Natural killer cell (primary cell): ENCODE results near the gene TPI1. TPM values are rescaled to one million over a fixed set of nuclear protein-coding genes. Genes with fewer than 3 reads are reported as not detected.

Experiments
- ATAC-seq, 3 donors: fragments of 150-1000 bp in 2 of 3; fragments of 200-7000 bp in 1 of 3; cut with Tn5 transposase; 1 replicate in 1 of 3; 2 replicates in 2 of 3; pipeline ENCODE4 v1.10.0; 2021; ENCODE audit warnings: mild to moderate bottlenecking in 2 of 3, moderate library complexity in 2 of 3
- DNase-seq, 2 donors: peaks; one replicate each; pipeline versions ENCODE4 v3.0.0 to v3.0.0-alpha.2; 2013 to 2021; ENCODE audit warnings: mixed read lengths in 1 of 2
- H3K27ac ChIP-seq: one replicate; pipeline ENCODE4 v1.5.1; 2013; ENCODE audit warnings: mild to moderate bottlenecking, low read length
- H3K27me3 ChIP-seq: one replicate; pipeline ENCODE4 v1.6.1; 2013; ENCODE audit warnings: low read length; ENCODE audit not compliant: control insufficient read depth, insufficient read depth
- H3K36me3 ChIP-seq: one replicate; pipeline ENCODE4 v1.6.1; 2013; ENCODE audit warnings: low read length; ENCODE audit not compliant: control insufficient read depth, insufficient read depth
- H3K4me1 ChIP-seq: one replicate; pipeline ENCODE4 v1.6.1; 2013; ENCODE audit warnings: low read length; ENCODE audit not compliant: control insufficient read depth, insufficient read depth
- H3K4me3 ChIP-seq: one replicate; pipeline ENCODE4 v1.5.1; 2013; ENCODE audit warnings: low read length
- H3K9me3 ChIP-seq: one replicate; pipeline ENCODE4 v1.6.1; 2013; ENCODE audit warnings: low read length; ENCODE audit not compliant: control insufficient read depth, insufficient read depth
- H3K27ac Mint-ChIP-seq, 2 donors: one replicate each; pipeline ENCODE4 v1.8.0; 2022; ENCODE audit warnings: mild to moderate bottlenecking in 2 of 2, mixed read lengths in 2 of 2, moderate library complexity in 1 of 2
- H3K27me3 Mint-ChIP-seq, 2 donors: one replicate each; pipeline ENCODE4 v1.8.0; 2022; ENCODE audit warnings: low read depth in 2 of 2, mixed read lengths in 2 of 2
- H3K36me3 Mint-ChIP-seq: one replicate; pipeline ENCODE4 v1.8.0; 2022; ENCODE audit warnings: mixed read lengths
- H3K4me1 Mint-ChIP-seq, 2 donors: one replicate each; pipeline ENCODE4 v1.8.0; 2022; ENCODE audit warnings: mixed read lengths in 2 of 2
- H3K4me3 Mint-ChIP-seq: one replicate; pipeline ENCODE4 v1.8.0; 2022; ENCODE audit warnings: mild to moderate bottlenecking, moderate library complexity, mixed read lengths
- H3K9me3 Mint-ChIP-seq, 2 donors: one replicate each; pipeline ENCODE4 v1.8.0; 2022; ENCODE audit warnings: mixed read lengths in 2 of 2
- CTCF ChIP-seq: fragments of 200-600 bp; IDR thresholded peaks from one replicate; pipeline ENCODE4 v1.8.0; 2022; ENCODE audit warnings: antibody characterized with exemption
- WGBS: methylation state at CpG from one replicate; pipeline ENCODE4 v1.1.7; 2013; ENCODE audit warnings: missing lambda C conversion rate; ENCODE audit not compliant: insufficient coverage; 5-methylcytosine and 5-hydroxymethylcytosine counted together
- intact Hi-C: fragments of 100-400 bp; cut with micrococcal nuclease; formaldehyde crosslinking; loops from one replicate; pipeline ENCODE4 v1.14.2; 2022
- total RNA-seq, 4 donors: library from RNA; stranded (reverse); fragments of 120-200 nt in 1 of 4; gene quantifications; one replicate each; pipeline versions ENCODE4 v1.2.3 to v1.2.4, GENCODE V29; 2013 to 2022

TPI1 gene
- total RNA-seq, 3 donors from 2014 or later (not counting 1 experiment from before 2014, with no cell fraction given), result 167 to 196 (median 189) TPM

GRCh38 chr12:6832125-6832524 lies 35.2 kb upstream of the TPI1 start:
- Histone ChIP-seq H3K4me3 (no peak overlapping the region), H3K27me3 (peaks cover 20% of the 10 kb centered on the region), H3K36me3 (no peaks in the 10 kb centered on the region), H3K4me1 (peaks cover 23% of the 10 kb centered on the region), H3K27ac (no peak overlapping the region), H3K9me3 (no peaks in the 10 kb centered on the region)
- ATAC-seq (no peak), DNase-seq (no peak)
- no peaks in the 10 kb centered on the region for H3K36me3 Mint-ChIP-seq
- peaks cover 32 to 35% of the 10 kb centered on the region in 2 donors for H3K27me3 Mint-ChIP-seq
- H3K4me3 Mint-ChIP-seq, result no peak overlapping the region
- intact Hi-C loops, result no loop called here
- no peak for TF ChIP-seq CTCF
- H3K27ac Mint-ChIP-seq, result no peak overlapping the region
- no peaks in the 10 kb centered on the region for H3K9me3 Mint-ChIP-seq
- WGBS, result 90% methylated on average over 4 of the region's 4 CpGs
- H3K4me1 Mint-ChIP-seq, result peaks cover 19 to 23% of the 10 kb centered on the region in 2 donors

- no peak overlapping the region for H3K27ac Mint-ChIP-seq
- no peaks in the 10 kb centered on the region for H3K36me3 Mint-ChIP-seq
- intact Hi-C loops, result no loop called here
- H3K9me3 Mint-ChIP-seq, result no peaks in the 10 kb centered on the region
- H3K36me3 ChIP-seq, result no peaks in the 10 kb centered on the region
- ATAC-seq, result no peak
- no peaks in the 10 kb centered on the region for H3K9me3 ChIP-seq
- no peak overlapping the region for H3K27ac ChIP-seq
- no peak for TF ChIP-seq CTCF
- peaks cover 9 to 11% of the 10 kb centered on the region in 2 donors for H3K4me1 Mint-ChIP-seq
- H3K4me3 ChIP-seq, result no peak overlapping the region
- H3K4me1 ChIP-seq, result peaks cover 17% of the 10 kb centered on the region
- 91% methylated on average over 6 of the region's 6 CpGs for WGBS
- no peak for DNase-seq
- H3K4me3 Mint-ChIP-seq, result no peak overlapping the region
- H3K27me3 ChIP-seq, result peaks cover 12% of the 10 kb centered on the region
- H3K27me3 Mint-ChIP-seq, result peaks cover 22 to 26% of the 10 kb centered on the region in 2 donors
These were observed 34.0 kb upstream of the TPI1 start for GRCh38 chr12:6833189-6833890.

GRCh38 chr12:6834254-6834653 lies 33.1 kb upstream of the TPI1 start:
- DNase-seq (no peak), ATAC-seq (no peak)
- Mint-ChIP-seq H3K4me1 (peaks cover 4% of the 10 kb centered on the region in 2 donors), H3K9me3 (no peaks in the 10 kb centered on the region), H3K4me3 (no peak overlapping the region), H3K36me3 (no peaks in the 10 kb centered on the region), H3K27ac (no peak overlapping the region), H3K27me3 (peaks cover 21 to 22% of the 10 kb centered on the region in 2 donors)
- Histone ChIP-seq H3K9me3 (no peaks in the 10 kb centered on the region), H3K36me3 (no peaks in the 10 kb centered on the region), H3K4me3 (no peak overlapping the region), H3K27ac (no peak overlapping the region), H3K4me1 (peaks cover 11% of the 10 kb centered on the region), H3K27me3 (peaks cover 7% of the 10 kb centered on the region)
- 100% methylated on average over 1 of the region's 1 CpG for WGBS
- no peak for TF ChIP-seq CTCF
- intact Hi-C loops, result no loop called here

GRCh38 chr12:6834873-6835272 lies 32.5 kb upstream of the TPI1 start:
- no peaks in the 10 kb centered on the region for H3K9me3 ChIP-seq
- peaks cover under 1% of the 10 kb centered on the region for H3K27me3 ChIP-seq
- H3K27ac ChIP-seq, result no peak overlapping the region
- intact Hi-C loops, result no loop called here
- peaks cover 18 to 22% of the 10 kb centered on the region in 2 donors for H3K27me3 Mint-ChIP-seq
- no peaks in the 10 kb centered on the region for H3K36me3 Mint-ChIP-seq
- ATAC-seq (no peak), DNase-seq (no peak)
- no peak overlapping the region for H3K27ac Mint-ChIP-seq
- H3K4me3 ChIP-seq, result no peak overlapping the region
- H3K9me3 Mint-ChIP-seq, result no peaks in the 10 kb centered on the region
- H3K4me3 Mint-ChIP-seq, result no peak overlapping the region
- peaks cover 5% of the 10 kb centered on the region for H3K4me1 ChIP-seq
- H3K36me3 ChIP-seq, result no peaks in the 10 kb centered on the region
- 83% methylated on average over 5 of the region's 5 CpGs for WGBS
- no peak for TF ChIP-seq CTCF
- no peaks in the 10 kb centered on the region for H3K4me1 Mint-ChIP-seq
